ENCODE results near the gene SNX25. TPM values are rescaled to one million over a fixed set of nuclear protein-coding genes. Genes with fewer than 3 reads are reported as not detected.

The SNX25 gene
- total RNA-seq, result 14.4 and 14.7 TPM in 2 replicates

DNA sequence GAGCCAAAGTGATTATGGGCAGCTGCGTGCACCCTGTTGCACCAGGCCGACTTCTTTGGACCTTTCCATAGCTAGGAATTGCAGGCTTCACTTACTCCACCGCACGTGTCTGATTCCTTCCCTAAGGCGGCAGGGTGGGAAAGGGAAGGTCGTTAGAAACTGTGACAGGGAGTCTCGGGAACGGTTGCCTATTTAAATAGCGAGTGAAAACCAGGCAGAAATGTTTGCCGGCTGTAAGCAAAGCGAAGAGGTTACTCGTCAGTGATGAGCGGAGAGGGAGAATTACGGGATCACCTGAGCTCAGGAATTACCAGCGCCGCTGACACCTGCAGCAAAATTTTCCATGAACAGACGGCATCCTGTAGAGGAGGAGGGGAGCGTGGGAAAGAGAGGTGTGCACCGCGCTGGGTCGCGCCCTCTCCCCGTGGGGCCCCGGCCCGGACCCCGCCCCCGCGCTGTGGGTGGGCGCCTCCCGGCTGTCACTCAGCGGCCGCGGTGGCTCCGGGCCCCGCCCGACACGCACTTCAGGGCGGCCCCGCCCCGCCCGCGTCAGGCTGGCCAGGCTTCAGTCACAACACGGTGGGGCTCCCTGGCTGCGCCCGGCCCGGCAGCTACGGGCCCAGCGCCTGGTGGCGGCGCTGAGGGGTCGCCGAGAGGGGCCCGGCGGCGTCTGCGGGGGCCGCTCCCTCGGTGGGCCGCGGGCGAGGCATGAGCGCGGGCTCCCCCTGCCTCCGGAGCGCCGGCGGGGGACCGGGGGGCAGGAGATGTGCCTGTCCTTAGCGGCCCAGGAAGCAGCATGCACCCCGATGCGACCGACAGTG, at the start of gene SNX25:
TSS of gene SNX25 (plus strand) at position 568 of the 821 bp plus-strand sequence. CDS start at position 797, 229 bp downstream.

DNA sequence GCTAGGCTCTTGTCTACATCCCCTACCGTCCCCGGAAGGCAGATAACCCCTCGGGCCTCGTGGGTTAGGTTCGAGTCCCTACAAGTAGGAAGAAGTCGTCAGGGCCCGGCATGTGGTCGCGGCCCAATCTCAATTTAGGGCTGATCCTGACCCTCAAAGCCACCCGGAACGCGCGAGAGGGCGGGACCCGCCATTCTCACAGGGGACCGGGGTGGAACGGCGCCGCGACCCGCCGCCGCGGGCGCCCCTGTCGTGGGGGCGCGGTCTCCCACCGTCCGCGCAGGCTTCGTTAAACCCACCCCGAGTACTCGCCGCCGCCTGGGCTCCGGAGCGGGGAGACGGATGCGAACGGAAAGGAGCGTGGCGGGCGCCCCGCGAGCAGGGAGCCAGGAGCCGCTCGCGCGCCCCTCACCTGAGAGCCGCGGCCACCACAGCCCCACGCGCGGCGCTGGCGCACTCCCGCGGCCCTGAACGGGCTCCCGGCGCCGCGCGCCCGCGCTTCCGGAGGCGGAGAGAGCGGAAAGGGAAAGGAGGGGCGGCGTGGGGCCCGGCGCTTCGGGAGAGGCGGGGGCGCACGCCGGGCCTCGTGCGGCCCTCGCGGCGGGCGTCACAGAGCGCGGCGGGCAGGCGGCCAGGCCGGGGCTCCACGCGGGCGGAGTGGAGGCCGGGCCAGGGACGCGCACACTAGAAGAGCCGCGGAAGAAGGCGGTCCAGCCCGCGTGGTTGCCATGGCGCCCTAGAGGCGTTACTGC, 5.7 kb upstream of the SNX25 start, which contains the start of gene CFAP97:
TSS of gene CFAP97 (minus strand) at position 515 of the 752 bp plus-strand sequence. CDS start 12,804 bp downstream, outside the sequence.

DNA sequence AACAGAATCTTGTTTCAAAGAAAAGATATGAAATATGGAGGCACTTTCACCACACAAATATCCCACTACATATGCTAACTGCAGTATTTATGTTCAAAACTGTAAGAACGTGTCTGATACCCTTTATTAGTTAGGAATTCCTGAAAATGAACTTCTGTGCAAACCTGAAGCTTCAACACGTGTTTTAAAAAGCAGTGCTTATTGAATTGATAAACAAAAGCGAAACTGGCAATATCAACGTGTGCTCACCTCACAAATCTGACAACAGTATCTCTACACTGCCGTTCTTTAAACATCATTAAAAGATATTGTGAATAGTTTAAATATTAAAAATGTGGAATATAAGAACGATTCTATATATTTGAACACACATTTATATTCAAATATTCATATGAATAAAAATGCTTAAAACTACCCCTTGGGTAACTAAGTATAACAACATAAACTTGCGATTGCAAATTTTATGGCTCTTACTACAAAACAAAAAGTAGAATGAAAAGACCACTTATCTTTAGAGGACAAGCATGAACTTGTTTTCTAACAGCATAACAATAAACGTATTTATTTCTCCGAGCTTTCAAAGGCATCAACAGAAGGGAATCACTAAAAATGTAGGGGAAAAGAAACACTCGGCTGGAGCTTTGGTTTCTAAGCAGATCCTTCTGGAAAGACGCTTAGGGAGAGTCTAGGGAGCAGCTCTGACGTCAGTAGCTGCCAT, 186.0 kb downstream of the SNX25 start, which contains the start of gene LRP2BP:
TSS of gene LRP2BP (minus strand) at position 687 of the 718 bp plus-strand sequence. CDS start 17,738 bp downstream, outside the sequence.

DNA sequence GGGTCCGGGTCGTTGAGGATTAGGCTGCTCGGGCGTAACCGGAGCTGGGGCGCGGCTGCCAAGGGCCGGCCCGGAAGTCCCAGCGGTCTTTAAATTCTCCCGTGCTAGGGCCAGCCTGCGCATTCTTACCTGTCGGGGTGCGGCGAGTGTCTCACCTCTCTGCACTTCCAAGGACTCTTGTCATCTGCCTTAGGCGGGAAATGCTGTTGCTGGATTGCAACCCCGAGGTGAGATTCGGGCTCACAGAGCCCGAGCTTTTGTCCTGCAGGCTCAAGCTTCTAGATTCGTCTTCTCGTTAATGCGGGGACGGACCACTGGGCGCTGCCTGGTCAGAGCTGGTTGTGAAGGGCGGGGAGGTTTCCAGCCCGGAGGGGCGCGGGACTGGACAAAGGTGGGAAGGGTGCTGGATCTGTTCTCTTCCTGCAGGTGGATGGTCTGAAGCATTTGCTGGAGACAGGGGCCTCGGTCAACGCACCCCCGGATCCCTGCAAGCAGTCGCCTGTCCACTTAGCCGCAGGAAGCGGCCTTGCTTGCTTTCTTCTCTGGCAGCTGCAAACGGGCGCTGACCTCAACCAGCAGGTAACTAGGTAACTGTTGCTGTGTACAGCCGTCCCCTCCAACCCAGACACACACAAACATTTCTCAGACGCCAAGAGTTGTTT, 187.5 kb downstream of the SNX25 start, which contains the start of gene ANKRD37:
TSS of gene ANKRD37 (plus strand) at position 118 of the 662 bp plus-strand sequence. CDS start at position 201, 83 bp downstream.

Other genes with a start within 250 kb of the SNX25 start
- gene HELT, start 191.1 kb upstream of the SNX25 start, total RNA-seq, result not detected in 2 replicates
- gene SLC25A4, start 66.3 kb upstream of the SNX25 start, total RNA-seq, result 7.8 and 10.8 TPM in 2 replicates
- 22.8 and 30.1 TPM in 2 replicates for gene CFAP97, start 5.6 kb upstream of the SNX25 start, total RNA-seq
- gene LRP2BP, start 186.3 kb downstream of the SNX25 start, total RNA-seq, result 0.18 TPM in 1 of 2 replicates, not detected in the other
- gene ANKRD37, start 187.2 kb downstream of the SNX25 start, total RNA-seq, result 0.53 TPM in 1 of 2 replicates, not detected in the other
- gene UFSP2, start 216.4 kb downstream of the SNX25 start, total RNA-seq, result 39.5 and 41.1 TPM in 2 replicates